ENCODE data around the gene TDRKH. TPM values are rescaled to one million over a fixed set of nuclear protein-coding genes. Genes with fewer than 3 reads are reported as not detected.

TDRKH gene
- polyA plus RNA-seq, 1 experiment: 1.0 TPM

GRCh38 chr1:151779852-151780251 is 10.4 kb downstream of the TDRKH start:
- H3K4me3 ChIP-seq (ENCODE audit: low read depth, low read length): no peak overlapping the region
- TF ChIP-seq, protein P1, sequence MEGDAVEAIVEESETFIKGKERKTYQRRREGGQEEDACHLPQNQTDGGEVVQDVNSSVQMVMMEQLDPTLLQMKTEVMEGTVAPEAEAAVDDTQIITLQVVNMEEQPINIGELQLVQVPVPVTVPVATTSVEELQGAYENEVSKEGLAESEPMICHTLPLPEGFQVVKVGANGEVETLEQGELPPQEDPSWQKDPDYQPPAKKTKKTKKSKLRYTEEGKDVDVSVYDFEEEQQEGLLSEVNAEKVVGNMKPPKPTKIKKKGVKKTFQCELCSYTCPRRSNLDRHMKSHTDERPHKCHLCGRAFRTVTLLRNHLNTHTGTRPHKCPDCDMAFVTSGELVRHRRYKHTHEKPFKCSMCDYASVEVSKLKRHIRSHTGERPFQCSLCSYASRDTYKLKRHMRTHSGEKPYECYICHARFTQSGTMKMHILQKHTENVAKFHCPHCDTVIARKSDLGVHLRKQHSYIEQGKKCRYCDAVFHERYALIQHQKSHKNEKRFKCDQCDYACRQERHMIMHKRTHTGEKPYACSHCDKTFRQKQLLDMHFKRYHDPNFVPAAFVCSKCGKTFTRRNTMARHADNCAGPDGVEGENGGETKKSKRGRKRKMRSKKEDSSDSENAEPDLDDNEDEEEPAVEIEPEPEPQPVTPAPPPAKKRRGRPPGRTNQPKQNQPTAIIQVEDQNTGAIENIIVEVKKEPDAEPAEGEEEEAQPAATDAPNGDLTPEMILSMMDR (IDR thresholded peaks at IDR 0.05; ENCODE audit: low read depth, low read length): no peak
- H3K27ac ChIP-seq (ENCODE audit: low read depth, low read length): no peak overlapping the region
- peaks cover 19% of the 10 kb centered on the region for H3K27me3 ChIP-seq (ENCODE audit: control insufficient read depth, insufficient read depth, low read length)
- ChIA-PET CTCF (no interaction called here), POLR2A (no interaction called here)
- H3K9me3 ChIP-seq (ENCODE audit: control insufficient read depth, insufficient read depth, low read length): no peaks in the 10 kb centered on the region
- DNase-seq (ENCODE audit: low read depth, low spot score): no peak

DNA sequence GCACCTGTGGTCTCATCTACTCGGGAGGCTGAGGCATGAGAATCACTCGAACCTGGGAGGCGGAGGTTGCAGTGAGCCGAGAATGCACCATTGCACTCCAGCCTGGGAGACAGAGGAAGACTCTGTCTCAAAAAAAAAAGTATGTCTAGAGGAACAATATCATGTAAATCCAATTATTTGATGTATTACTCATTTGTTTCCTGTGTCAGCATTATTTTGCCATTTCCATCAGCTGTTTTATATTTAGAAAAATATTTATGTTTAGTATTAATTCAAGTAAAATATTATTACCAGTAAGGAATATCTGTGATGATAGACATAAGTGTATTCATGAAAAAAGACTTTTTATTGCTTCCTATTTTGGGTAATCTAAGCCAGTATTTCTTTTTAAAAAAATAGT is 13.0 kb downstream of the TDRKH start:
- ChIA-PET CTCF (no interaction called here), POLR2A (no interaction called here)

DNA sequence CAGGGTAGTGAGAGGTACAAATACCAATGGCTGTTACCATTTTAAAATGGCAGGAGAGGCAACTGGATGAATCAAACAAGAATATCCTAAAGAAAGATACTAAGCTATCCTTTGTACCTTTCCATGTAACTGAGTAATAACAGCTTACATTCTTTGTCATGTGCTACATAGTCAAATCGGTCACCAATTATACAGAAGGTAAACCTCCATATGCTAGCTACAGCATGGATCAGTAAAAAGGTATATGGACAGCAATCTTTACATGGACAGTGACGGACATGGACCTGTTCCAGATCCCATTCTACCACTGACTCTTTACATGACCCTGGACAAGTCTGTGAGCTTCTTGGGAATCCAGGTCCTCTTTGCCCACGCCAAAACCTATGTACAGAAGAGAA is 13.6 kb downstream of the TDRKH start:
- Histone ChIP-seq H3K4me3 (ENCODE audit: low read depth, low read length) (no peak overlapping the region), H3K9me3 (ENCODE audit: control insufficient read depth, insufficient read depth, low read length) (no peaks in the 10 kb centered on the region), H3K27ac (ENCODE audit: low read depth, low read length) (no peak overlapping the region), H3K27me3 (ENCODE audit: control insufficient read depth, insufficient read depth, low read length) (peaks cover 4% of the 10 kb centered on the region)
- POLR2A ChIA-PET: no interaction called here
- TF ChIP-seq, protein P1 (IDR thresholded peaks at IDR 0.05; ENCODE audit: low read depth, low read length): no peak
- no peak for DNase-seq (ENCODE audit: low read depth, low spot score)
- CTCF ChIA-PET: no interaction called here

More for the DNA sequence above, 13.0 kb downstream of the TDRKH start:
- TF ChIP-seq, protein P1 (IDR thresholded peaks at IDR 0.05; ENCODE audit: low read depth, low read length): no peak
- H3K27me3 ChIP-seq (ENCODE audit: control insufficient read depth, insufficient read depth, low read length): peaks cover 6% of the 10 kb centered on the region
- H3K4me3 ChIP-seq (ENCODE audit: low read depth, low read length): no peak overlapping the region
- no peaks in the 10 kb centered on the region for H3K9me3 ChIP-seq (ENCODE audit: control insufficient read depth, insufficient read depth, low read length)
- H3K27ac ChIP-seq (ENCODE audit: low read depth, low read length): no peak overlapping the region
- no peak for DNase-seq (ENCODE audit: low read depth, low spot score)

DNA sequence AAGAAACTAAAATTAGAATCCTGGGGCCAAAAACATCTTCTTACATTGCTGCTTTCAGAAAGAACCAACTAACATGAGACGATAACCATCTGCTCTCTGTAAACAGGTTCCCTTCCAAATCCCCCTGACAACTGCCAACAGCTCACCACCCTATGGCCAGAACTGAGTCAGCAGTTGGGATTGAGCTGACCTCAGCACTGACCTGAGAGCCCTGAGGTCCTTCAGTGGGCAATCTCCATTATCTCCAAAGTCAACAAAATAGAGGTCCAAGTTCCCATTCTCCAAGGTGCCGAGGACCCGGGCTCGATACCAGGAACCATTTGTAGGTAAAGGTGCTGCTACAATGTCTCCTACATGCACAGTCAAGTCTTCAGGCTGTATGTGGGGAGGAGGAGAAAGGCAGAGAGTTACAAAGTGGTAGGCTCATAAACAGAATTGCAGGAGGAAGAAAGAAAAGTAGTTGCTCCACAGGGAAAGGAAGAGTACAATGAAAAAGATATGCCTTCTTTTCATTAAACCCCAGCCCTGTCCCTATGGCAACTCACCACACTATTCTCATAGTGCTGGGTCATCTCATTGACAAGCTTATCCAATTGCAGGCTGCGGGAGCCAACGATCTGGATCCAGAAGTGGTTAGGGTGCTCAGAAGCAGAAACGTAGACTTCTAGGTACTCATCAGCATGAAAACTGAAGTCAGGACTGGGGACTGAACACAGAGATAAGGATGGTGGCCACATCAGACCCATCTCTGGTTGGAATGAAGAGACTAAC is 14.2 kb downstream of the TDRKH start:
- Histone ChIP-seq H3K27ac (ENCODE audit: low read depth, low read length) (no peak overlapping the region), H3K9me3 (ENCODE audit: control insufficient read depth, insufficient read depth, low read length) (no peaks in the 10 kb centered on the region), H3K4me3 (ENCODE audit: low read depth, low read length) (no peak overlapping the region), H3K27me3 (ENCODE audit: control insufficient read depth, insufficient read depth, low read length) (peaks cover 3% of the 10 kb centered on the region)
- ChIA-PET POLR2A (no interaction called here), CTCF (no interaction called here)
- TF ChIP-seq, protein P1 (IDR thresholded peaks at IDR 0.05; ENCODE audit: low read depth, low read length): no peak
- no peak for DNase-seq (ENCODE audit: low read depth, low spot score)

GRCh38 chr1:151774256-151774922 is 15.9 kb downstream of the TDRKH start:
- Histone ChIP-seq H3K27me3 (ENCODE audit: control insufficient read depth, insufficient read depth, low read length) (peaks cover 6% of the 10 kb centered on the region), H3K9me3 (ENCODE audit: control insufficient read depth, insufficient read depth, low read length) (no peaks in the 10 kb centered on the region), H3K27ac (ENCODE audit: low read depth, low read length) (no peak overlapping the region), H3K4me3 (ENCODE audit: low read depth, low read length) (no peak overlapping the region)
- CTCF ChIA-PET: interaction anchor here (1.0 kb wide), 1 partner anchor 40 kb away, joined by 3 read pairs; no protein-coding TSS in a partner anchor
- TF ChIP-seq, protein P1 (IDR thresholded peaks at IDR 0.05; ENCODE audit: low read depth, low read length): no peak
- DNase-seq (ENCODE audit: low read depth, low spot score): no peak
- POLR2A ChIA-PET: no interaction called here
